ENCODE results near the gene SFPQ.
"Not testable (repeated sequence)": the region's sequence is repeated elsewhere in the genome, so short reads cannot be mapped to it uniquely, and the experiment has no call there.

GRCh38 chr1:35142728-35143127 is 50.2 kb downstream of the SFPQ start:
- TF ChIP-seq, protein P1, sequence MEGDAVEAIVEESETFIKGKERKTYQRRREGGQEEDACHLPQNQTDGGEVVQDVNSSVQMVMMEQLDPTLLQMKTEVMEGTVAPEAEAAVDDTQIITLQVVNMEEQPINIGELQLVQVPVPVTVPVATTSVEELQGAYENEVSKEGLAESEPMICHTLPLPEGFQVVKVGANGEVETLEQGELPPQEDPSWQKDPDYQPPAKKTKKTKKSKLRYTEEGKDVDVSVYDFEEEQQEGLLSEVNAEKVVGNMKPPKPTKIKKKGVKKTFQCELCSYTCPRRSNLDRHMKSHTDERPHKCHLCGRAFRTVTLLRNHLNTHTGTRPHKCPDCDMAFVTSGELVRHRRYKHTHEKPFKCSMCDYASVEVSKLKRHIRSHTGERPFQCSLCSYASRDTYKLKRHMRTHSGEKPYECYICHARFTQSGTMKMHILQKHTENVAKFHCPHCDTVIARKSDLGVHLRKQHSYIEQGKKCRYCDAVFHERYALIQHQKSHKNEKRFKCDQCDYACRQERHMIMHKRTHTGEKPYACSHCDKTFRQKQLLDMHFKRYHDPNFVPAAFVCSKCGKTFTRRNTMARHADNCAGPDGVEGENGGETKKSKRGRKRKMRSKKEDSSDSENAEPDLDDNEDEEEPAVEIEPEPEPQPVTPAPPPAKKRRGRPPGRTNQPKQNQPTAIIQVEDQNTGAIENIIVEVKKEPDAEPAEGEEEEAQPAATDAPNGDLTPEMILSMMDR (IDR thresholded peaks at IDR 0.05), result not testable (repeated sequence)
- TF ChIP-seq POLR2A (IDR thresholded peaks at IDR 0.05; ENCODE audit: low read length); EP300 (IDR thresholded peaks at IDR 0.05); MYC (IDR thresholded peaks at IDR 0.05; ENCODE audit: borderline replicate concordance, low read length); CEBPB (IDR thresholded peaks at IDR 0.05); CHD4 (IDR thresholded peaks at IDR 0.05; ENCODE audit: borderline replicate concordance); RAD21 (conservative IDR thresholded peaks at IDR 0.05 in 1 of 2, IDR thresholded peaks at IDR 0.05 in 1 of 2); E2F6 (IDR thresholded peaks at IDR 0.05; ENCODE audit: borderline replicate concordance, low read depth); KDM1A (IDR thresholded peaks at IDR 0.05; ENCODE audit: low read depth); USF2 (IDR thresholded peaks at IDR 0.05): not testable (repeated sequence)
- TF ChIP-seq, protein P2, sequence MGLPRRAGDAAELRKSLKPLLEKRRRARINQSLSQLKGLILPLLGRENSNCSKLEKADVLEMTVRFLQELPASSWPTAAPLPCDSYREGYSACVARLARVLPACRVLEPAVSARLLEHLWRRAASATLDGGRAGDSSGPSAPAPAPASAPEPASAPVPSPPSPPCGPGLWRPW (IDR thresholded peaks at IDR 0.05), result not testable (repeated sequence)
- TF ChIP-seq, protein P3, sequence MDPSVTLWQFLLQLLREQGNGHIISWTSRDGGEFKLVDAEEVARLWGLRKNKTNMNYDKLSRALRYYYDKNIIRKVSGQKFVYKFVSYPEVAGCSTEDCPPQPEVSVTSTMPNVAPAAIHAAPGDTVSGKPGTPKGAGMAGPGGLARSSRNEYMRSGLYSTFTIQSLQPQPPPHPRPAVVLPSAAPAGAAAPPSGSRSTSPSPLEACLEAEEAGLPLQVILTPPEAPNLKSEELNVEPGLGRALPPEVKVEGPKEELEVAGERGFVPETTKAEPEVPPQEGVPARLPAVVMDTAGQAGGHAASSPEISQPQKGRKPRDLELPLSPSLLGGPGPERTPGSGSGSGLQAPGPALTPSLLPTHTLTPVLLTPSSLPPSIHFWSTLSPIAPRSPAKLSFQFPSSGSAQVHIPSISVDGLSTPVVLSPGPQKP (IDR thresholded peaks at IDR 0.05; ENCODE audit: low read depth, low read length), result not testable (repeated sequence)
- TF ChIP-seq, protein P4, sequence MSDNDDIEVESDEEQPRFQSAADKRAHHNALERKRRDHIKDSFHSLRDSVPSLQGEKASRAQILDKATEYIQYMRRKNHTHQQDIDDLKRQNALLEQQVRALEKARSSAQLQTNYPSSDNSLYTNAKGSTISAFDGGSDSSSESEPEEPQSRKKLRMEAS (IDR thresholded peaks at IDR 0.05), result not testable (repeated sequence)
